ENCODE data around the gene PELI2.

GRCh38 chr14:56092763-56093162 lies 25.4 kb upstream of the PELI2 start:
- TF ChIP-seq ZNF274 (IDR thresholded peaks at IDR 0.05; ENCODE audit: low read length) (no peak), ZNF274 (tag by site-specific recombination; IDR thresholded peaks at IDR 0.05; ENCODE audit: borderline replicate concordance) (no peak), ZNF18 (tag by site-specific recombination; IDR thresholded peaks at IDR 0.05) (no peak), KLF10 (tag by site-specific recombination; IDR thresholded peaks at IDR 0.05) (no peak)
